ENCODE measurements around the gene ADPRHL1.

ADPRHL1 gene

DNA sequence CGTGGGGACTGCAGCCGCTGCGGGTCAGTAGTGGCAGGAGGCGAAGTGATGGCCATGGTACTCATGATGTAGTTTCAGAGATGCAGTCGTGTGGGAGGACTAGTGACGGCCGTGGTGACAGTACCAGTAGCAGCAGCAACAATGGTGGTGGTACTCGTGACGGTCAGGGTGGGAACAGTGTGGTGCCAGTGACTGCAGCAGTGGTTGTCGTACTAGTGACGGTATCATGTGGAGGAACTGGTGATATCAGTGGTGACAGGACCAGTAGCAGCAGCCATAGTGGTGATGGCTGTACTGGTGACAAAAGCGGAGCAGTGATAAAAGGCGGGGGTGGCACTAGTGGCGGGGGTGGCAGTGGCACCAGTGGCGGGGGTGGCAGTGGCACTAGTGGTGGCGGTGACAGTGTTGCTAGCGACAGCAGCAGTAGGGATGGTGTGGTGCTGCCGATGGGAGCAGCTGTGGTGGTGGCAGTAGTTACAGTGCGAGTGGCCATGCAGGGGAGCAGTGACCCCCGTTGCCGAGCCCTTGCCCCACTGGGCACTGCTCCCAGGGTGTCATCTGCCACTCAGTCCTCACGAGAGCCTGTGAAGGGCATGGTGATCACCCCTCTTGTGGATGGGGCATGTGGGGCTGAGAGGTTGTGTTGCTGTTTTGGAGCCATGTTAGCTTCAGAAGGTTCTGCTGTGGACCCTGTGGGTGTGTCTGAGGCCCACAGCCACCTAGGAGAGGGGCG, 22.7 kb downstream of the ADPRHL1 start:
- no peak for DNase-seq (ENCODE audit: low spot score)
- no peak overlapping the region for H3K27ac ChIP-seq
- ChIA-PET POLR2A (ENCODE audit: low non-redundant PET) (no interaction called here), CTCF (no interaction called here)
- TF ChIP-seq, protein P1, sequence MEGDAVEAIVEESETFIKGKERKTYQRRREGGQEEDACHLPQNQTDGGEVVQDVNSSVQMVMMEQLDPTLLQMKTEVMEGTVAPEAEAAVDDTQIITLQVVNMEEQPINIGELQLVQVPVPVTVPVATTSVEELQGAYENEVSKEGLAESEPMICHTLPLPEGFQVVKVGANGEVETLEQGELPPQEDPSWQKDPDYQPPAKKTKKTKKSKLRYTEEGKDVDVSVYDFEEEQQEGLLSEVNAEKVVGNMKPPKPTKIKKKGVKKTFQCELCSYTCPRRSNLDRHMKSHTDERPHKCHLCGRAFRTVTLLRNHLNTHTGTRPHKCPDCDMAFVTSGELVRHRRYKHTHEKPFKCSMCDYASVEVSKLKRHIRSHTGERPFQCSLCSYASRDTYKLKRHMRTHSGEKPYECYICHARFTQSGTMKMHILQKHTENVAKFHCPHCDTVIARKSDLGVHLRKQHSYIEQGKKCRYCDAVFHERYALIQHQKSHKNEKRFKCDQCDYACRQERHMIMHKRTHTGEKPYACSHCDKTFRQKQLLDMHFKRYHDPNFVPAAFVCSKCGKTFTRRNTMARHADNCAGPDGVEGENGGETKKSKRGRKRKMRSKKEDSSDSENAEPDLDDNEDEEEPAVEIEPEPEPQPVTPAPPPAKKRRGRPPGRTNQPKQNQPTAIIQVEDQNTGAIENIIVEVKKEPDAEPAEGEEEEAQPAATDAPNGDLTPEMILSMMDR (conservative IDR thresholded peaks at IDR 0.05; ENCODE audit: low read depth) = no peak

DNA sequence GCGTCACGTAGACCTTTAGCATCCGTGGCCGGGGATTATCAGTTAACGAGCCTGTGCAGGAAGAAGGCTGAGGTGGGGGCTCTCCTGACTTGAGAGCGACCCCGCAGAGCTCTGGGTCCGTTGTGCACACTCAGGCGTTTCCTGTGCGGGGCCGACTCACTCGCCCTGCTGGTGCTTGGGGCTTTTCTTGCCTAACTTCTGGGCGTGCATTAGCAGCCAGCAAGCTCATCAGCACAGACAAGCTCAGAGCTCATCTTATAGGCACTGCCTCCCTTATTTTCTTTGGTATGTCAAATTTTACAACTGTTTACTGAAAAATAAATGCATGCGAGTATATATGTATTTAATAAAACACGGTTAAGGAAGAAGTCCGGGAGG, 23.7 kb downstream of the ADPRHL1 start:
- POLR2A ChIA-PET (ENCODE audit: low non-redundant PET) = no interaction called here

DNA sequence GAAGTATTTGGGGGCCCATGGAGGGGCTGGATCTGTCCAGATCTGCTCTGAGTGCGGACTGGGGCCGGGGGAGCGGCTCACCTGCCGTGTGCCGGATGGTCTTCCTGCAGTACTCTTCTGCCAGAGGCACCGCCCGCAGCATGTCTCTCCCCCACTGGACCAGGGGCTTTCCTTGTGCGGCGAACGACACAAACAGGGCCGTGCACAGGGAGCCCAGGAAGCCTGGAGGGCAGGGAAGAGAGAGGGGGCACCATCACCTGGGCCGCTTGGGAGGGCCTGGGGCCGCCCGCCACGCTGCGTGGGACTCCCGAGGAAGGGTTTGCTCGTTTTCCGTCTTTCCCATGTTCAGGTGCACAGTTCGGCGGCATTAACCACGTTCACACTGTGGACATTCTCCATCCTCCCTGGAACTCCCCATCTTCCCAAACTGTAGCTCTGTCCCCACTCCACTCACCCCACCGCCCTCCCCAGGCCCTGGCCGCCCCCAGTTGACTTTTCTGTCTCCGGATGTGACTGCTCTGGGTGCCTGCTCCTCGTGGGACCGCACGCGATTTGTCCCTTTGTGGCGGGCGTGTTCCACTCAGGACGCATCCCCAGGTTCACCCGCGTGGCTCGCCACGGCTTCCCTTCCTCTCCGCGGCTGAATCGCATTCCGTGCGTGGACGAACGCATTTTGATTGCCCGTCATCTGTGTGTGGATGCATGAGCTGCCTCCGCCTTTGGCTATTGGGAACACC, 24.2 kb downstream of the ADPRHL1 start:
- CTCF ChIA-PET = no interaction called here
- POLR2A ChIA-PET (ENCODE audit: low non-redundant PET) = no interaction called here
- TF ChIP-seq, protein P1 (conservative IDR thresholded peaks at IDR 0.05; ENCODE audit: low read depth) = no peak
- DNase-seq (ENCODE audit: low spot score) = no peak
- H3K27ac ChIP-seq = no peak overlapping the region

More for the DNA sequence above, 23.7 kb downstream of the ADPRHL1 start:
- DNase-seq (ENCODE audit: low spot score) = no peak
- H3K27ac ChIP-seq = no peak overlapping the region
- CTCF ChIA-PET = no interaction called here
- TF ChIP-seq, protein P1 (conservative IDR thresholded peaks at IDR 0.05; ENCODE audit: low read depth) = no peak

DNA sequence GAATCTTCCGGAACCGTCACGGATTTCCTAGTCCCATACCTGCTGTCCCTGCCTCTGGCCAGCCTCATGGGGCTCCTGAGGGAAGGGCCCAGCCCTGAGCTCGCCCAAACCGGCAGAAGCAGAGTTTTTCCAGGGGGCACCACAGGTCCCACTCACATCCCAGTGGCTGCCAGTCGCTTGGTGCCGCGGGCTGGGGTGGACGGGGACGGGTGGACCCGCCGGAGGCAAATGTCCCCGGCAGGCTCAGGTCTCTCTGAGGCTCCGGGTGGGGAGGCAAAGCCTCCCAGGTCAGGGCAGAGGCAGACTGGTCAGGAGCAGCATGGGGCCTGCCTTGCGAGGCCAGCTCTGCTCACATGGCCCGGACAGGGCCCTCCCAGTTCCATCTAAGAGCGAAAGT, 24.8 kb downstream of the ADPRHL1 start:
- POLR2A ChIA-PET (ENCODE audit: low non-redundant PET) = no interaction called here
- DNase-seq (ENCODE audit: low spot score) = no peak
- H3K27ac ChIP-seq = no peak overlapping the region
- CTCF ChIA-PET = no interaction called here
- TF ChIP-seq, protein P1 (conservative IDR thresholded peaks at IDR 0.05; ENCODE audit: low read depth) = no peak

DNA sequence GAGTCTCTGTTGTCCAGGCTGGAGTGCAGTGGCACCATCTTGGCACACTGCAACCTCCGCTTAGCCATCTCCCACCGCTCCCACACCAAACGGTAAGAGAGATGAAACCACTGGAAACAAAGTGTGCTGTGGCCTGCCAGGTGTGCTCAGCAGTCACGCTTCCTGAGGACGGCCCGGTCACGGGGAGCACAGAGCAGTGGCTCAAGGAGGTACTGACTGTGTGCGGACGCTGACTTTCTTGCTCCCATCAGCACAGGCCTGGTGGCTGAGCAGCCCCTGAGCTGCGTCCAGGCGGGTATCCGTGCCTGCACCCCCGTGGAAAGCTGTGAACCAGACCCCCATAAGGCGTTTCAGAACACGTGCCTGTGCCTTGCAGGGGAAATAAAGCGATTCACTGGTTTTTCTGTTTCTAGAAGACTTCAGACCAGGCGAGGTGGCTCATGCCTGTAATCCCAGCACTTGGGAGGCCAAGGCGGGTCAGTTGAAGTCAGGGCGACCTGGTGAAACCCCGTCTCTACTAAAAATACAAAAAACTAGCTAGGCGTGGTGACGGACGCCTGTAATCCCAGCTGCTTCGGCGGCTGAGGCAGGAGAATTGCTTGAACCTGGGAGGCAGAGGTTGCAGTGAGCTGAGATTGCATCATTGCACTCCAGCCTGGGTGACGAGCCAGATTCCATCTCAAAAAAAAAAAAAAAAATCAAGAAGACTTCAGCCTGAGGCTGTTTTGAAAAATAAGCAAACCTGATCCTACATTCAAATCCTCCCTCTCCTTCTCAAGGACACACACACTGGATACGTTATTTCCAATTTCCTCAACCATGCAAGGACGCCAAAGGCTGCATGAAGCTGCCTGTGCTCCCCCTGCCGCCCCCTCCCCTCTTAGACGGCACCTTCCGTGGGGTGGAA, 25.5 kb downstream of the ADPRHL1 start:
- POLR2A ChIA-PET (ENCODE audit: low non-redundant PET) = no interaction called here
- CTCF ChIA-PET = no interaction called here
- H3K27ac ChIP-seq = no peak overlapping the region
- TF ChIP-seq, protein P1 (conservative IDR thresholded peaks at IDR 0.05; ENCODE audit: low read depth) = no peak
- no peak for DNase-seq (ENCODE audit: low spot score)

DNA sequence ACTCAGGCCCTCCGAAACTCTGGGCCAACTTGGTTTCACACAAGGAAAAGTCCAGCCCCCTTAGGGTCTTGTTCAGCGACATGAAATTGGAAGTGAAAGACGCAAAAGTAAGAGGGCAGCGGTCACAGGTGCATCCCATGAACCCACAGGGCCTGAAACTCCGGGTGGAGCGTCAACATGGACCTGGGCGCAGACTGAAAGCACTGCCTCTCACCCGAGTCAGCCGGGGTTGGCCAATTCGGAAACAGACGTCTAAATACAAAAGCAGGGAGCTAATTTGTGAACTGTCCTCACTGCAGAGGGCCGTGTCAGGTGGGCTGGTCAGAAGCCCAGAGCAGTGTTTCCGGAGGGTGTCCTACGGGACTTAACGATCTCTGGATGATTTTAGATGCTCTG, 26.7 kb downstream of the ADPRHL1 start:
- TF ChIP-seq, protein P1 (conservative IDR thresholded peaks at IDR 0.05; ENCODE audit: low read depth) = no peak
- H3K27ac ChIP-seq = no peak overlapping the region
- ChIA-PET POLR2A (ENCODE audit: low non-redundant PET) (no interaction called here), CTCF (interaction anchor here (0.6 kb wide), 1 partner anchor 192 kb away, joined by 6 read pairs; no protein-coding TSS in a partner anchor)
- DNase-seq (ENCODE audit: low spot score) = no peak

Data from RWPE1 (cell line).